ENCODE measurements around the gene FEZF1.

DNA sequence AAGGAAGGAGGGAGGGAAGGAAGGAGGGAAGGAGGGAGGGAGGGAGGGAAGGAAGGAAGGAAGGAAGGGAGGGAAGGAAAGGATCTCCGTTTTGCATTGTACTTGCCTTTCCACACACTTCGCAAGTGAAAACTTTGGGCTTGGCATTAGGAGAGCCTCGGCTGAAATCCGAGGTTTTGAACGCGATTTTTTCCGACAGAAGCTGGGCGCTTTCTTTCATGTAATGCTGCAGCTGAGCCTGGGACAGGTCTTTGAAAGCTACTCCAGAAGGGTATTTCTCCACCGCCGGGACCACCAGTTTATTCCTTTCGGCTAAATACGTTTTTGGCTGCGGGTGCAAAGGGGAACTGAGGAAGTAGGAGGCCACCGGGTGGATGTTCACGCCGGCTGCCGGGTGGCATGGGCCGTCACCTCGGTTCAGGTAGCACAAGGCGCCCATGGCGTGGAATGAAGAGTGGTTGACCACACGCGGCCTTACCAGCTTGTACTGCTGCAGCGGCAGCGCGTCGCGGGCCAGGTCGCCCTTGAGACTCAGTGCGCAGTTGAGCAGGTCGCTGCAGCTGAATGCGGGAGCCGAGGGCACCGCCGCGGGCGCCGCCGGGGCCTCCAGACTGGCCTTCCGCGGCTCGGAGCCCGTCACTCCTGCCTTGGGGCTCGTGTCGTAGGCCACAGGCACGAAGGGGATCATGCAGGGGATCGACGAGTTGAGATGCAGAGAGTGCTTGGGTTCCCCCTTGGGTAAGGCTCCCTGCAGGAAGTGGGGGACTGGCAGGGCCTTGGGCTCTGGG lies 825 bp downstream of the FEZF1 start:
- no peak for TF ChIP-seq POLR2A (IDR thresholded peaks at IDR 0.05)
- TF ChIP-seq CTCF (IDR thresholded peaks at IDR 0.05): no peak
